ENCODE data around the gene OAS2. TPM values are rescaled to one million over a fixed set of nuclear protein-coding genes. Genes with fewer than 3 reads are reported as not detected.

The OAS2 gene
- total and polyA plus RNA-seq, 10 of the 15 experiments (the other 5 are each of a cell fraction or from before 2014, with no cell fraction given) = 32.4 to 290 (median 90.2) TPM

GRCh38 chr12:113044516-113044915 lies 66.2 kb downstream of the OAS2 start:
- SMC1A ChIA-PET (ENCODE audit: uncharacterized antibody, unreplicated experiment) = interaction anchor here (0.7 to 1.1 kb wide), 5 partner anchors 13 to 497 kb away, joined by 3 read pairs; no protein-coding TSS in a partner anchor
- 46% methylated on average over 3 of the region's 3 CpGs for WGBS (ENCODE audit: insufficient coverage, insufficient replicate concordance, low lambda C conversion rate, missing lambda C conversion rate)
- POLR2A ChIA-PET = interaction anchor here (0.6 kb wide), 1 partner anchor 187 kb away, joined by 6 read pairs; no protein-coding TSS in a partner anchor

More at GRCh38 chr12:113044516-113044915, 66.2 kb downstream of the OAS2 start:
- ChIA-PET RAD21 (ENCODE audit: unreplicated experiment) (no interaction called here), CTCF (interaction anchor here (0.9 to 2.0 kb wide), 5 partner anchors 48 to 144 kb away, joined by 3 to 8 read pairs (median 5); no protein-coding TSS in a partner anchor)
- intact Hi-C loops (cut with micrococcal nuclease; ENCODE audit: unreplicated experiment) = no loop called here
- TF ChIP-seq MEF2A (IDR thresholded peaks at IDR 0.05; ENCODE audit: insufficient read depth, low read depth, low read length) (no peak), CHD4 (IDR thresholded peaks at IDR 0.05) (no peak), NFIC (IDR thresholded peaks at IDR 0.05; ENCODE audit: low read depth, low read length) (no peak), ZSCAN29 (IDR thresholded peaks at IDR 0.05) (no peak), POU2F2 (IDR thresholded peaks at IDR 0.05; ENCODE audit: borderline replicate concordance, low read depth, low read length) (no peak), ZNF24 (IDR thresholded peaks at IDR 0.05) (no peak), RAD51 (IDR thresholded peaks at IDR 0.05) (no peak), HSF1 (IDR thresholded peaks at IDR 0.05; ENCODE audit: low read depth, low read length) (no peak), ZZZ3 (IDR thresholded peaks at IDR 0.05; ENCODE audit: control insufficient read depth, insufficient read length, low read depth) (no peak), RBBP5 (conservative IDR thresholded peaks at IDR 0.05) (no peak), ZNF622 (IDR thresholded peaks at IDR 0.05) (no peak), PAX5 (IDR thresholded peaks at IDR 0.05; ENCODE audit: borderline replicate concordance, low read depth, low read length) (no peak)
- Histone ChIP-seq H3K27ac (ENCODE audit: control insufficient read depth, insufficient read depth) (no peak overlapping the region), H3K4me2 (ENCODE audit: control insufficient read depth, insufficient read depth) (no peak overlapping the region), H2AFZ (ENCODE audit: control insufficient read depth, low read depth, low read length) (no peak overlapping the region), H3K79me2 (ENCODE audit: control insufficient read depth, insufficient read depth, low read length) (no peaks in the 10 kb centered on the region), H3K9me3 (replicated peaks; ENCODE audit: control insufficient read depth, insufficient read depth, low read length) (no peaks in the 10 kb centered on the region), H3K36me3 (ENCODE audit: control insufficient read depth in 2 of 2, insufficient read depth in 2 of 2, low read length in 1 of 2) (no peaks in the 10 kb centered on the region), H4K20me1 (ENCODE audit: control insufficient read depth, insufficient read depth) (no peaks in the 10 kb centered on the region), H3K4me3 (no peak overlapping the region), H3K27me3 (replicated peaks in 1 of 2; ENCODE audit: control insufficient read depth in 2 of 2, insufficient read depth in 2 of 2, low read length in 1 of 2) (no peaks in the 10 kb centered on the region), H3K9ac (ENCODE audit: control insufficient read depth, insufficient read depth, low read length) (no peak overlapping the region), H3K4me1 (ENCODE audit: control insufficient read depth, insufficient read depth, low read length) (peaks cover 6% of the 10 kb centered on the region)
- in situ Hi-C loops (cut with MboI) = loop anchor here (10.0 kb wide), 1 partner anchor 50 kb away; no protein-coding TSS in a partner anchor
- BruUV-seq (replicated peaks) = no TSS peak
- no peak for FAIRE-seq
- ATAC-seq = no peak
- DNase-seq (ENCODE audit: low read depth, low spot score) = no peak
